Measurements from ENCODE around the gene GRK5.

Gene GRK5

GRCh38 chr10:119493155-119493554 is 285.8 kb downstream of the GRK5 start:
- H3K9me3 ChIP-seq (ENCODE audit: insufficient read depth, low read length, severe bottlenecking), result no peaks in the 10 kb centered on the region
- no peak overlapping the region for H3K9ac ChIP-seq (ENCODE audit: low read depth, low read length)
- ATAC-seq (ENCODE audit: insufficient read depth, low read depth), result no peak
- DNase-seq, result no peak
- H2AFZ ChIP-seq (ENCODE audit: low read depth, low read length), result no peak overlapping the region
- H3K4me2 ChIP-seq (ENCODE audit: insufficient read depth, low read length), result no peak overlapping the region
- no peaks in the 10 kb centered on the region for H3K79me2 ChIP-seq (ENCODE audit: insufficient read depth, low read length)
- H3K27me3 ChIP-seq (ENCODE audit: insufficient read depth, low read length, poor library complexity), result no peaks in the 10 kb centered on the region
- no peaks in the 10 kb centered on the region for H4K20me1 ChIP-seq (ENCODE audit: insufficient read depth, low read length)
- H3K4me3 ChIP-seq (ENCODE audit: low read depth in 1 of 2, low read length in 2 of 2), result no peak overlapping the region
- TF ChIP-seq EZH2 (IDR thresholded peaks at IDR 0.05; ENCODE audit: borderline replicate concordance, low read depth, low read length, severe bottlenecking) (no peak), CTCF (IDR thresholded peaks at IDR 0.05; ENCODE audit: borderline replicate concordance, extremely low read depth, low read length, poor library complexity, severe bottlenecking) (no peak)
- H3K4me1 ChIP-seq (ENCODE audit: insufficient read depth, low read length), result peaks cover 18% of the 10 kb centered on the region
- H3K36me3 ChIP-seq (ENCODE audit: insufficient read depth, low read length), result no peaks in the 10 kb centered on the region
- H3K27ac ChIP-seq (ENCODE audit: low read length), result no peak overlapping the region

- TF ChIP-seq EZH2 (IDR thresholded peaks at IDR 0.05; ENCODE audit: borderline replicate concordance, low read depth, low read length, severe bottlenecking) (no peak), CTCF (IDR thresholded peaks at IDR 0.05; ENCODE audit: borderline replicate concordance, extremely low read depth, low read length, poor library complexity, severe bottlenecking) (no peak)
- Histone ChIP-seq H2AFZ (ENCODE audit: low read depth, low read length) (no peak overlapping the region), H3K9ac (ENCODE audit: low read depth, low read length) (no peak overlapping the region), H3K4me2 (ENCODE audit: insufficient read depth, low read length) (no peak overlapping the region), H3K36me3 (ENCODE audit: insufficient read depth, low read length) (peaks cover 11% of the 10 kb centered on the region; the same call in 1 of the 2 replicates), H3K27me3 (ENCODE audit: insufficient read depth, low read length, poor library complexity) (no peaks in the 10 kb centered on the region), H4K20me1 (ENCODE audit: insufficient read depth, low read length) (no peaks in the 10 kb centered on the region), H3K79me2 (ENCODE audit: insufficient read depth, low read length) (no peaks in the 10 kb centered on the region), H3K9me3 (ENCODE audit: insufficient read depth, low read length, severe bottlenecking) (no peaks in the 10 kb centered on the region), H3K4me3 (ENCODE audit: low read depth in 1 of 2, low read length in 2 of 2) (no peak overlapping the region), H3K4me1 (ENCODE audit: insufficient read depth, low read length) (peaks cover 11% of the 10 kb centered on the region), H3K27ac (ENCODE audit: low read length) (no peak overlapping the region; the same call in 1 of the 2 replicates)
- DNase-seq (no peak), ATAC-seq (ENCODE audit: insufficient read depth, low read depth) (no peak)
Observed at GRCh38 chr10:119494236-119495020, 287.1 kb downstream of the GRK5 start.

GRCh38 chr10:119495021-119495505 is 287.7 kb downstream of the GRK5 start:
- no peaks in the 10 kb centered on the region for H3K9me3 ChIP-seq (ENCODE audit: insufficient read depth, low read length, severe bottlenecking)
- no peak for ATAC-seq (ENCODE audit: insufficient read depth, low read depth)
- no peaks in the 10 kb centered on the region for H4K20me1 ChIP-seq (ENCODE audit: insufficient read depth, low read length)
- H3K27ac ChIP-seq (ENCODE audit: low read length), result no peak overlapping the region; the same call in 1 of the 2 replicates
- H2AFZ ChIP-seq (ENCODE audit: low read depth, low read length), result no peak overlapping the region
- no peaks in the 10 kb centered on the region for H3K27me3 ChIP-seq (ENCODE audit: insufficient read depth, low read length, poor library complexity)
- TF ChIP-seq CTCF (IDR thresholded peaks at IDR 0.05; ENCODE audit: borderline replicate concordance, extremely low read depth, low read length, poor library complexity, severe bottlenecking) (no peak), EZH2 (IDR thresholded peaks at IDR 0.05; ENCODE audit: borderline replicate concordance, low read depth, low read length, severe bottlenecking) (no peak)
- H3K9ac ChIP-seq (ENCODE audit: low read depth, low read length), result no peak overlapping the region
- peaks cover 17% of the 10 kb centered on the region; the same call in 1 of the 2 replicates for H3K36me3 ChIP-seq (ENCODE audit: insufficient read depth, low read length)
- no peaks in the 10 kb centered on the region for H3K79me2 ChIP-seq (ENCODE audit: insufficient read depth, low read length)
- DNase-seq, result no peak
- no peak overlapping the region for H3K4me3 ChIP-seq (ENCODE audit: low read depth in 1 of 2, low read length in 2 of 2)
- H3K4me2 ChIP-seq (ENCODE audit: insufficient read depth, low read length), result no peak overlapping the region
- H3K4me1 ChIP-seq (ENCODE audit: insufficient read depth, low read length), result peaks cover 4% of the 10 kb centered on the region
